Measurements from ENCODE around the gene TRAF7. TPM values are rescaled to one million over a fixed set of nuclear protein-coding genes. Genes with fewer than 3 reads are reported as not detected.

The TRAF7 gene
- total RNA-seq, 1 donor from 2014 or later, result 39.6 TPM

DNA sequence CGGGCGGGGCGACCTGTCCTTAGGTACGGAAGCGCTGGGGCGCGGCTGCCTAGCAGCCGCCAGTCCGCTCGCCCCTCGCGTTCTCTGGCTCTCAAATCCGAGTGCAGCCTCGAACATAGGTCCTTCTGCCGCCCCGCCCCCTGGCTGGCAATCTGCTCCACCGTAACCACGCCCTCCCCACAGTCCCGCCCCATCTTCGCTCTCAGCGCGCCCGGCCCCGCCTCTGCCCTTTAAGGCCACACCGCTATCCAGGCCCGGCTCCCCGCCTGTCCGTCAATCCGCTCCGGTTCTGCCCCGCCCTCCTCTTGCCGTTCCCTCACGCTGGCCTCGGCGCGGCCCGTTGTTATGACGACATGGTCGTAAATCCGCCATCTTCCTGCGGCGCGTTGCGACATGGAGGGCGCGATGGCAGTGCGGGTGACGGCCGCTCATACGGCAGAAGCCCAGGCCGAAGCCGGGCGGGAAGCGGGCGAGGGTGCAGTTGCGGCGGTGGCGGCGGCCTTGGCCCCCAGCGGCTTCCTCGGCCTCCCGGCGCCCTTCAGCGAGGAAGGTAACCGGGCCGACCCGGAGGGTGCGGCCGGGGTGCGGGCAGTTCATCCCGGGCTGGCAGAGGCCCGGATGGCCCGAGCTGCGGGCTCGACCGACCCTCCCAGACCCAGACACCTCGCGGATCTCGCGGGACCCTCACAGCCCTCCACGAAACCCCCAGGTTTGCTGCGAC lies 67.8 kb downstream of the TRAF7 start, which contains the start of gene E4F1:
TSS of gene E4F1 (plus strand) at position 371 of the 721 bp plus-strand sequence. CDS start at position 394, 23 bp downstream.
- no peaks in the 10 kb centered on the region for H3K9me3 ChIP-seq
- peak; percentile 96 to 100 for DNase-seq (ENCODE audit: low spot score in 2 of 2)
- intact Hi-C loops (cut with DNase I), result loop anchor here (1.0 to 5.0 kb wide), 7 partner anchors 8 to 397 kb away; partner anchors contain the start of genes ECI1, FAHD1, HAGH and MLST8
- peaks cover 4 to 15% of the 10 kb centered on the region in 2 donors for H3K4me1 ChIP-seq
- no peaks in the 10 kb centered on the region for H3K27me3 ChIP-seq
- peaks cover 6% of the 10 kb centered on the region in 2 donors for H3K36me3 ChIP-seq
- H3K4me3 ChIP-seq, result peak within 1 kb of the TSS; percentile 89 to 92
- TF ChIP-seq, protein P1, sequence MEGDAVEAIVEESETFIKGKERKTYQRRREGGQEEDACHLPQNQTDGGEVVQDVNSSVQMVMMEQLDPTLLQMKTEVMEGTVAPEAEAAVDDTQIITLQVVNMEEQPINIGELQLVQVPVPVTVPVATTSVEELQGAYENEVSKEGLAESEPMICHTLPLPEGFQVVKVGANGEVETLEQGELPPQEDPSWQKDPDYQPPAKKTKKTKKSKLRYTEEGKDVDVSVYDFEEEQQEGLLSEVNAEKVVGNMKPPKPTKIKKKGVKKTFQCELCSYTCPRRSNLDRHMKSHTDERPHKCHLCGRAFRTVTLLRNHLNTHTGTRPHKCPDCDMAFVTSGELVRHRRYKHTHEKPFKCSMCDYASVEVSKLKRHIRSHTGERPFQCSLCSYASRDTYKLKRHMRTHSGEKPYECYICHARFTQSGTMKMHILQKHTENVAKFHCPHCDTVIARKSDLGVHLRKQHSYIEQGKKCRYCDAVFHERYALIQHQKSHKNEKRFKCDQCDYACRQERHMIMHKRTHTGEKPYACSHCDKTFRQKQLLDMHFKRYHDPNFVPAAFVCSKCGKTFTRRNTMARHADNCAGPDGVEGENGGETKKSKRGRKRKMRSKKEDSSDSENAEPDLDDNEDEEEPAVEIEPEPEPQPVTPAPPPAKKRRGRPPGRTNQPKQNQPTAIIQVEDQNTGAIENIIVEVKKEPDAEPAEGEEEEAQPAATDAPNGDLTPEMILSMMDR (IDR thresholded peaks at IDR 0.05), result no peak
- H3K27ac ChIP-seq, result peak within 1 kb of the TSS; percentile 80

DNA sequence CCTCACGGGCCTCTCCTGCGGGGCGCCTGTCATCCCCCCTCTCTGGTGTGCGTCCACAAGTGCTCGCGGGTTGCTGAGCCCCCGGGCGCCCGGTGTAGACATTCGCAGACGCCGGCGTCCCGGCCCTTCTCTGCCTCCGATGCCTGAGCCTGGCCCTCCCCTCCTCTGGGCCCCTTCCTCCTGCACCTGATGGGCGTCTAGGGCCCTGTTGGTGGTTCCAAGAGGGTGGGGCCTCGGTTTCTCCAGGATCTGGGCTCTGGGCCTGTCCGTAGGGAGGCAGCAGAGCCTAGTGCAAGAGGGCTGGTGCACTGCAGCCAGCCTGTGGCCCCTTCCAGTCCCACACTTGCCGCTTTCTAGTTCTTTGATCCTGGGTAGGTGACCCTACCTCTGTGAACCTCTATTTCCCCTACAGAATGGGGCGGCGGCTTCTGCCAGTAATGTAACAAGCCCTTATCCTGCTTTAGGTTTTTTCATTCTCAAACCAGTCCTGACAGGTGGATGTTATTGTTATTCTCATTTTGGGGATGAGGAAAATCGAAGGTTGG lies 68.4 kb downstream of the TRAF7 start:
- no peaks in the 10 kb centered on the region for H3K27me3 ChIP-seq
- H3K4me3 ChIP-seq, result peak overlapping the region; percentile 89 to 92
- TF ChIP-seq, protein P1 (IDR thresholded peaks at IDR 0.05), result peak in 1 of 3 experiments; percentile 18
- intact Hi-C loops (cut with DNase I), result loop anchor here (1.0 to 5.0 kb wide), 7 partner anchors 9 to 397 kb away; partner anchors contain the start of genes ECI1, FAHD1, HAGH and MLST8
- no peaks in the 10 kb centered on the region for H3K9me3 ChIP-seq
- peaks cover 4 to 15% of the 10 kb centered on the region in 2 donors for H3K4me1 ChIP-seq
- peak overlapping the region; percentile 80 for H3K27ac ChIP-seq
- no peak for DNase-seq (ENCODE audit: low spot score in 2 of 2)
- peaks cover 12 to 13% of the 10 kb centered on the region in 2 donors for H3K36me3 ChIP-seq

DNA sequence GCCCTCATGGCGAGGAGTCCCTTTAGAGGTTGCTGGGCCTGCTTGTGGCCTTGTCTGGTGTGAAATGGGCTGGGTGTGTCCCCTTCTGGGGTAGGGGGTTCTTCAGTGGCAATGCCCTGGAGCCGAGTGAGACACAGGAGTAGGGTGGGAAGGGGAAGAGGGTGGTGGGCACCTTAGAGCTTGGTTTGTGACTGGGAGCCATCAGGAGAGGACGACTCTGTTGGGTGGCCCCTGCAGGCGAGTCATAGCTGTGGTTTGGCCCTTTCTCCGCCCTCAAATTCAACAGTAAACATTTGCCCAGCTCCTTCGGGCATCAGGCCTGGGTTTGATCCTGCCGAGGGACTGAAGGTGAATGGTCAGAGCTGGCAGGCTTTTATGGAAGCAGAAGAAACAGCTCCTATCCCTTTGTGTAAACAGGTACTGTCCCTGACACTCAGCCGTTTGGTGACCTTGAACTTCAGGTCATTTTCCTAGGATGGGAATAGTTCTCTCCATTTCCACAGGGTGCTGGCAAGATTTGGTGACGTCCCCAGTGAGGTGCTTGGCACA lies 70.7 kb downstream of the TRAF7 start:
- Histone ChIP-seq H3K27ac (no peak overlapping the region), H3K4me1 (peaks cover 4 to 15% of the 10 kb centered on the region in 2 donors), H3K36me3 (peaks cover 35 to 36% of the 10 kb centered on the region in 2 donors), H3K27me3 (no peaks in the 10 kb centered on the region), H3K4me3 (no peak overlapping the region), H3K9me3 (no peaks in the 10 kb centered on the region)
- intact Hi-C loops (cut with DNase I), result no loop called here
- TF ChIP-seq, protein P1 (IDR thresholded peaks at IDR 0.05), result no peak
- no peak for DNase-seq (ENCODE audit: low spot score in 2 of 2)

DNA sequence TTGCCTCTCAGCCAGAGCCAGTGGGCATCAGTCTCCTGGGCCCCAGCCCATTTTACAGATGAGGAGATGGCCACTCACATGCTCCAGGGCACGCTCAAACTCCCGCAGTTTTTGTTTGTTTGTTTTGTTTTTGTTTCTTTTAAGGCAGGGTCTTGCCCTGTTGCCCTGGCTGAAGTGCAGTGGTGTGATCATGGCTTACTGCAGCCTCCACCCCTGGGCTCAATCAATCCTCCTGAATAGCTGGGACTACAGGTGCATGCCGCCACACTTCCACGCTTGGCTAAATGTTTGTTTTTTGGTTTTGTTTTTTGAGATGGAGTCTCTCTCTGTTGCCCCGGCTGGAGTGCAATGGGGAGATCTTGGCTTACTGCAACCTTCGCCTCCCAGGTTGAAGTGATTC lies 71.3 kb downstream of the TRAF7 start:
- Histone ChIP-seq H3K27ac (no peak overlapping the region), H3K4me3 (no peak overlapping the region), H3K9me3 (no peaks in the 10 kb centered on the region), H3K36me3 (peaks cover 41 to 42% of the 10 kb centered on the region in 2 donors), H3K4me1 (peaks cover 4 to 15% of the 10 kb centered on the region in 2 donors), H3K27me3 (no peaks in the 10 kb centered on the region)
- intact Hi-C loops (cut with DNase I), result no loop called here
- TF ChIP-seq, protein P1 (IDR thresholded peaks at IDR 0.05), result no peak
- no peak for DNase-seq (ENCODE audit: low spot score in 2 of 2)

Other genes with a start within 250 kb of the TRAF7 start
- not detected for gene HS3ST6, start 237.4 kb upstream of the TRAF7 start, total RNA-seq
- gene MSRB1, start 212.6 kb upstream of the TRAF7 start, total RNA-seq, result 32.9 TPM
- not detected for gene RPL3L, start 201.1 kb upstream of the TRAF7 start, total RNA-seq
- gene NDUFB10, start 196.2 kb upstream of the TRAF7 start, total RNA-seq, result 68.2 TPM
- 2,866 TPM for gene RPS2, start 191.0 kb upstream of the TRAF7 start, total RNA-seq
- gene RNF151, start 188.9 kb upstream of the TRAF7 start, total RNA-seq, result not detected
- gene TBL3, start 183.7 kb upstream of the TRAF7 start, total RNA-seq, result 55.7 TPM
- not detected for gene NOXO1, start 174.3 kb upstream of the TRAF7 start, total RNA-seq
- gene GFER, start 171.6 kb upstream of the TRAF7 start, total RNA-seq, result 2.7 TPM
- 0.32 TPM for gene SYNGR3, start 165.8 kb upstream of the TRAF7 start, total RNA-seq
- 31.1 TPM for gene ZNF598, start 146.0 kb upstream of the TRAF7 start, total RNA-seq
- gene NPW, start 136.0 kb upstream of the TRAF7 start, total RNA-seq, result not detected
- 123 TPM for gene NHERF2, start 128.9 kb upstream of the TRAF7 start, total RNA-seq
- 59.5 TPM for gene NTHL1, start 107.9 kb upstream of the TRAF7 start, total RNA-seq
- 258 TPM for gene TSC2, start 107.8 kb upstream of the TRAF7 start, total RNA-seq
- gene PKD1, start 19.9 kb upstream of the TRAF7 start, total RNA-seq, result 551 TPM
- not detected for gene RAB26, start 7.2 kb upstream of the TRAF7 start, total RNA-seq
- not detected for gene CASKIN1, start 40.8 kb downstream of the TRAF7 start, total RNA-seq
- gene MLST8, start 49.7 kb downstream of the TRAF7 start, total RNA-seq, result 23.7 TPM
- 1.4 TPM for gene BRICD5, start 55.1 kb downstream of the TRAF7 start, total RNA-seq
- 21.5 TPM for gene PGP, start 59.1 kb downstream of the TRAF7 start, total RNA-seq
- 39.7 TPM for gene E4F1, start 67.8 kb downstream of the TRAF7 start, total RNA-seq
- not detected for gene DNASE1L2, start 80.7 kb downstream of the TRAF7 start, total RNA-seq
- 10.9 TPM for gene ECI1, start 95.8 kb downstream of the TRAF7 start, total RNA-seq
- gene RNPS1, start 112.3 kb downstream of the TRAF7 start, total RNA-seq, result 134 TPM
- gene ABCA3, start 184.9 kb downstream of the TRAF7 start, total RNA-seq, result 25.9 TPM

Data from ascending aorta (tissue), 2 donors.